SK-N-MC (cell line): Measurements from ENCODE around the gene MX2.

Source experiments
- EZH2 ChIP-seq: fragments of 200-600 bp; sonication (generic); IDR thresholded peaks from one replicate; pipeline ENCODE4 v1.6.1; 2017; ENCODE audit warnings: antibody characterized with exemption
- POLR2AphosphoS5 ChIP-seq: IDR thresholded peaks from 2 replicates; pipeline ENCODE4 v1.6.1; 2012; ENCODE audit warnings: mild to moderate bottlenecking, low read depth, low read length, borderline replicate concordance

DNA sequence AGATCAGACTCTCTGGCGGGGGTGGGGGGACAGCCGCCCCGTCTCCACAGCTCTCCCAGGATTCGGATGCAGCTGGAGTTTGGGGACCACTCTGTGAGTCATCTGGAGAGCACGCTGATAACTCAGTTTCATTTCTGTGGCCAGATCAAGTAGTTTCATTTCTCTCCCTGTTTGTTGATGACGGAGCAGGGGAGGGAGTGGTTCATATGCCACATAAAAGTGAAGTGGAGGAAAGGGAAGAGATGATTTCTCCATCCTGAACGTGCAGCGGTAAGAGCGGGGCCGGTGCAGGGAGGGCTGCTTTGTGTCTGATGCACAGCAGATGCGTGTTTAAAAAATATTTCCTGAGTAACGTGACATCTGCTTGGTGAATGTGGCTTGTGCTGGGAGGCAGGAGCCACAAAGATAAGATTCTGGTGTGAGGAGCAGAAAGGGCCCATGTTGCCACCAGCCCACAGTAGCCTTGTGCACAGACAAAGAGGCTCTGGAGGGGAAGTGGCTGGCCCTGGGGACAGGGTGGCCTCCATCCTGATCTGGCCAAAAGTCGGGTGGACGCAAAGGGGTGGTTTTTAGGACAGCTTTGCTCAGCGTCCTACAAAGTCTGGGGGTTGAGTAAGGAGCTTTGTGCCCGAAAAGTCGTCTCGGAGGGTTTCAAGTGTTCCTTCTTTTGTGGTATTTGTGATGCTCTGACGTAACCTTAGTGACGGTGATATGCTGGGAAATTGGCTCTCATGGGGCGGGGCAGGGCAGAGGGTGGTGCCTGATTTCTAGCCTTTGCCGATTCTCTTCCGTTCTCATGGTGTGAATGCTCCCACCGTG lies at the start of gene MX2:
- TF ChIP-seq POLR2AphosphoS5 (no peak), EZH2 (no peak)
